GM18505 (cell line): ENCODE data around the gene ENKD1.

ENCODE experiments used
- ATAC-seq: cut with Tn5 transposase; IDR thresholded peaks from one replicate; pipeline ENCODE4 v1.9.1; 2021; ENCODE audit not compliant: unreplicated experiment
- POLR2A ChIP-seq: IDR thresholded peaks from 4 replicates; pipeline ENCODE4 v1.6.1; 2011; ENCODE audit warnings: borderline replicate concordance; ENCODE audit not compliant: insufficient read depth, insufficient read length; ENCODE audit errors: extremely low read depth

The ENKD1 gene

GRCh38 chr16:67666559-67667452, at the start of gene ENKD1, which contains the start of gene C16orf86:
Gene ENKD1 (minus strand): TSS chr16:67666750. CDS start chr16:67666442, 308 bp downstream.
Gene C16orf86 (plus strand): TSS chr16:67666814. CDS start chr16:67666971, 157 bp downstream.
- ATAC-seq, result peak; percentile 50

GRCh38 chr16:67716097-67716496, 49.5 kb upstream of the ENKD1 start:
- ATAC-seq, result no peak
- TF ChIP-seq POLR2A, result no peak

More at GRCh38 chr16:67666559-67667452, at the start of gene ENKD1, which contains the start of gene C16orf86:
- TF ChIP-seq POLR2A, result peak; percentile 15

DNA sequence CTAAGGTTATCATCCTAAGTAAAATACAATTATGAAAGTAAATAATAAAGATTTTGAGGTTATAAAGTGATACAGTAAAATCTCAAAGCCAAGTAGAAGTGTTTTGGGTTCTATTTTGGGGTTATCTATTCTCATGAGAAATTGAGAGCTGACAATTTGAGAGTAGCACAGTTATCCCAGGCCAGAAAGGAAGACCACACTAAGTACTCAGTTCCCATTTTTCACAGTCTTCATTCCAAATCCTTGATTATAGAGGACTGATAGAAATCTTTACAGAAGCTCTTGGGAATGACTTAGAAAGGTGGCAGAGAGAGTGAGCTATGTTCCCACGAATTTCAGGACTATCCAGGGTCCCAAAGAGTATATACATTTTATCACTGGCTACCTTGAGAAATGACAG, 48.0 kb upstream of the ENKD1 start:
- no peak for ATAC-seq
- TF ChIP-seq POLR2A, result no peak

DNA sequence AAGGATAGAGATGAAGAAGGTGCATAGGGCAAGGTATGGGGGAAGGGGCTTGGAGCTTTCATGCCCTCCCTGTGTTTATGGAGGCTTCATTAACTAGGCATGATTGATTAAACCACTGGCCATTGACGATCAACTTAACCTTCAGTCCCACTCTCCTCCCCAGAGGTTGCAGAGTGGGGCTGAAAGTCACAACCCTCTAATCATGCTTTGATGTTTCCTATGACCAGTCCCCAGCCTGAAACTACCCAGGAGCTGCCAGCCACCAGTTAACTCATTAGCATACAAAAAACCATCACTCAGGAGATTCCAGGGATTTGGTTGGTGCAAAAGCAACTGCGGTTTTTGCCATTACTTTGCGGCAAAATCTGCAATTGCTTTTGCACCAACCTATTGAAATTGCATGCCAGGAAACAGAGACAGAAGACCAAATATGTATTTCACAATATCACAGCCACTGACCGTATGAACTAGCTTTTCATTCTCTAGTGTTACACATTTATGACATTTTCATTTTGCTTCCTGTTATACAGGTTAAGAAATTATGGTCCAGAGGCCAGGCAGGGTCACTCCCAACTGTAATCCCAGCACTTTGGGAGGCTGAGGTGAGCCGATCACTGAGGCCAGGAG, 47.2 kb upstream of the ENKD1 start:
- no peak for TF ChIP-seq POLR2A
- ATAC-seq, result no peak

- no peak for TF ChIP-seq POLR2A
- no peak for ATAC-seq
Measured at GRCh38 chr16:67710607-67711006, 44.1 kb upstream of the ENKD1 start.

- ATAC-seq, result no peak
- no peak for TF ChIP-seq POLR2A
Measured at GRCh38 chr16:67709050-67709449, 42.5 kb upstream of the ENKD1 start.

DNA sequence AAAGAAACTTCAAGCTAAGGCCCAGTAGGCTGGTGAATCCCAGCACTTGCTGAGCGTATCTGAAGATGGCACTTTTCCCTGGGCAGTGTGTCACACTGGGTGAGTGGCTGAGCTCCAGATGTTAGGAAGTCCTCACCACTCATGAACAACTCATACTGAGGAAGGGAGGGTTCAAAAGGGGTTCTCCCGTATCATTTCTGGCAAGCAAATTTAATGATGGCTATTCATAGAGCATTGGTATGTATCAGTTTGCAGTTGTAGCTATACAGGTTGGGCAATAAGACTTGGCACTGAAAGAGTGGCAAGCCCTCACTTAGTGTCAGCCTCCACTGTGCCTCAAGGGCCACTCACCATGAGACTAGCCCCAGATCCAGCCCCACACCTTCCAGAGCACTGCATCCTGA, 41.8 kb upstream of the ENKD1 start:
- ATAC-seq, result no peak
- TF ChIP-seq POLR2A, result no peak

GRCh38 chr16:67707790-67708189, 41.2 kb upstream of the ENKD1 start:
- no peak for ATAC-seq
- no peak for TF ChIP-seq POLR2A

DNA sequence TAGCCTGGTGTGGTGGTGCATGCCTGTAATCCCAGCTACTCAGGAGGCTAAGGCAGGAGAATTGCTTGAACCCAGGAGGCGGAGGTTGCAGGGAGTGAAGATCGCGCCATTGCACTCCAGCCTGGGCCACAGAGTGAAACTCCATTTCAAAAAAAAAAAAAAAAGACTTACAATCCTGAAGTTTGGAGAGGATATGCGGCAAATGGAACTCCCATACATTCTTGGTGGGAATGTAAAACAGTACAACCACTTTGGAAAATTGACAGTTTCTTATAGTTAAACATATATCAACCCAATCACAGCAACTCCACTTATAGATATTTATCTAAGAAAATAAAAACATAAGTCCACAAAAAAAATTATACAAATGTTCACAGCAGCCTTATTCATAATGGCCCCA, 40.7 kb upstream of the ENKD1 start:
- TF ChIP-seq POLR2A, result no peak
- ATAC-seq, result no peak

- ATAC-seq, result no peak
- TF ChIP-seq POLR2A, result no peak
Measured at GRCh38 chr16:67704110-67704509, 37.6 kb upstream of the ENKD1 start.

- TF ChIP-seq POLR2A, result no peak
Measured at GRCh38 chr16:67703626-67704025, 37.1 kb upstream of the ENKD1 start.

DNA sequence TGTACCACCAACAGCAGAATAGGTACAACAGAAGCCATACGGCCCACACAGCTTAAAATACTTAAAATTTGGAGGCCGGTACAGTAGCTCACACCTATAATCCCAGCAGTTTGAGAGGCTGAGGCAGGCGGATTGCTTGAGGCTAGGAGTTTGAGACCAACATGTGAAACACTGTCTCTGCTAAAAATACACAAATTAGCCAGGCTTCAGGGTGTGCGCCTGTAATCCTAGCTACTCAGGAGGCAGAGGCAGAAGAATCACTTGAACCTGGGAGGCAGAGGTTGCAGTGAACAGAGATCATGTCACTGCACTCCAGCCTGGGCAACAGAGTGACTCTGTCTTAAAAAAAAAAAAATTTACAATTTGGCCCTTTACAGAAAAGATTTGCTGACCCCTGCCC, 35.6 kb upstream of the ENKD1 start:
- ATAC-seq, result no peak
- no peak for TF ChIP-seq POLR2A

More at GRCh38 chr16:67703626-67704025, 37.1 kb upstream of the ENKD1 start:
- ATAC-seq, result no peak

DNA sequence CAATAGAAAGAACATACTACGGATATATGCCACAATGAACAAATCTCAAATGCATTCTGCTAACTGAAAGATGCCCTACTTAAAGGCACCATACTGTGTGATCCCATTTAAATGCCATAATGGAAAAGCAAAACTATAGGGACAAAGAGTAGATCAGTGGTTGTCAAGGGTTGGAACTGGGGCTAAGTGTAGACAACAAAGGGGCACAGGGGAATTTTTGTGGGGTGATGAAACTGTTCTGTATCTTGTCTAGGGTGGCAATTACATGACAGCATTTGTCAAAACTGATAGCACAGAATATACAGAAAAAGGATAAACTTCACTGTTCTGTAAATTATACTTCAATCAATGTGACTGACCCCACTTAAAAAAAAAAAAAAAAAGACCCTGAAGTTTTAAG, 34.9 kb upstream of the ENKD1 start:
- ATAC-seq, result no peak
- no peak for TF ChIP-seq POLR2A

- no peak for TF ChIP-seq POLR2A
- ATAC-seq, result no peak
Measured at GRCh38 chr16:67699265-67699664, 32.7 kb upstream of the ENKD1 start.
